ENCODE results near the gene BCL2L15. TPM values are rescaled to one million over a fixed set of nuclear protein-coding genes. Genes with fewer than 3 reads are reported as not detected.

Gene BCL2L15
- total RNA-seq, 1 experiment from 2014 or later = 0.17 TPM

DNA sequence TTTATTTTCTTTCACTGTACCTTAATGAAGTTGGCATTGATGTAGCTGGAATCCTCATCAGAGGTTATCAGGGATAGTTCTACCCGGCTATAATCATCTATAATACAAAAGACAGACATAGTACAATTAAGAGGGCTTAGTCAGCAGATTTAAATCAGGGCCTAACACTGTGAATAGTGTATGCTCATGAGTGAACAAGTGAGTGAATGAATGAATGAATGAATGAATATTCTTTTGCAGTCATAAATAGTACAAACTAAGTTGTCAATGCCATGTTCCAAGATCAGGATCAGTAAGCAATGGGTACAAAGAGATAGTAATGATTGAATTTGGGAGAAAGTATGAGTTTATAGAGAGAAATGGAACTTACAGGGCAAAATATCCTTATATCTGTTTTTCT lies 28.4 kb downstream of the BCL2L15 start:
- Mint-ChIP-seq H3K4me1 (no peaks in the 10 kb centered on the region), H3K27me3 (ENCODE audit: low read depth) (no peaks in the 10 kb centered on the region; the same call in 1 of the 2 replicates), H3K36me3 (no peaks in the 10 kb centered on the region), H3K27ac (no peak overlapping the region), H3K4me3 (no peak overlapping the region), H3K9me3 (no peaks in the 10 kb centered on the region)
- ChIA-PET POLR2A (no interaction called here), CTCF (no interaction called here)
- no peak for TF ChIP-seq TP53 (CRISPR knock-in tag; IDR thresholded peaks at IDR 0.05)
- no peak for TF ChIP-seq MXD4 (CRISPR knock-in tag; IDR thresholded peaks at IDR 0.05; ENCODE audit: borderline replicate concordance)
- TF ChIP-seq ELF4 (CRISPR knock-in tag; IDR thresholded peaks at IDR 0.05; ENCODE audit: low read depth) = no peak
- TF ChIP-seq ZBTB43 (CRISPR knock-in tag; IDR thresholded peaks at IDR 0.05) = no peak
- TF ChIP-seq FOXP4 (CRISPR knock-in tag; IDR thresholded peaks at IDR 0.05) = no peak
- TF ChIP-seq, protein P1, sequence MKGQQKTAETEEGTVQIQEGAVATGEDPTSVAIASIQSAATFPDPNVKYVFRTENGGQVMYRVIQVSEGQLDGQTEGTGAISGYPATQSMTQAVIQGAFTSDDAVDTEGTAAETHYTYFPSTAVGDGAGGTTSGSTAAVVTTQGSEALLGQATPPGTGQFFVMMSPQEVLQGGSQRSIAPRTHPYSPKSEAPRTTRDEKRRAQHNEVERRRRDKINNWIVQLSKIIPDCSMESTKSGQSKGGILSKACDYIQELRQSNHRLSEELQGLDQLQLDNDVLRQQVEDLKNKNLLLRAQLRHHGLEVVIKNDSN (CRISPR knock-in tag; IDR thresholded peaks at IDR 0.05) = no peak
- TF ChIP-seq, protein P2, sequence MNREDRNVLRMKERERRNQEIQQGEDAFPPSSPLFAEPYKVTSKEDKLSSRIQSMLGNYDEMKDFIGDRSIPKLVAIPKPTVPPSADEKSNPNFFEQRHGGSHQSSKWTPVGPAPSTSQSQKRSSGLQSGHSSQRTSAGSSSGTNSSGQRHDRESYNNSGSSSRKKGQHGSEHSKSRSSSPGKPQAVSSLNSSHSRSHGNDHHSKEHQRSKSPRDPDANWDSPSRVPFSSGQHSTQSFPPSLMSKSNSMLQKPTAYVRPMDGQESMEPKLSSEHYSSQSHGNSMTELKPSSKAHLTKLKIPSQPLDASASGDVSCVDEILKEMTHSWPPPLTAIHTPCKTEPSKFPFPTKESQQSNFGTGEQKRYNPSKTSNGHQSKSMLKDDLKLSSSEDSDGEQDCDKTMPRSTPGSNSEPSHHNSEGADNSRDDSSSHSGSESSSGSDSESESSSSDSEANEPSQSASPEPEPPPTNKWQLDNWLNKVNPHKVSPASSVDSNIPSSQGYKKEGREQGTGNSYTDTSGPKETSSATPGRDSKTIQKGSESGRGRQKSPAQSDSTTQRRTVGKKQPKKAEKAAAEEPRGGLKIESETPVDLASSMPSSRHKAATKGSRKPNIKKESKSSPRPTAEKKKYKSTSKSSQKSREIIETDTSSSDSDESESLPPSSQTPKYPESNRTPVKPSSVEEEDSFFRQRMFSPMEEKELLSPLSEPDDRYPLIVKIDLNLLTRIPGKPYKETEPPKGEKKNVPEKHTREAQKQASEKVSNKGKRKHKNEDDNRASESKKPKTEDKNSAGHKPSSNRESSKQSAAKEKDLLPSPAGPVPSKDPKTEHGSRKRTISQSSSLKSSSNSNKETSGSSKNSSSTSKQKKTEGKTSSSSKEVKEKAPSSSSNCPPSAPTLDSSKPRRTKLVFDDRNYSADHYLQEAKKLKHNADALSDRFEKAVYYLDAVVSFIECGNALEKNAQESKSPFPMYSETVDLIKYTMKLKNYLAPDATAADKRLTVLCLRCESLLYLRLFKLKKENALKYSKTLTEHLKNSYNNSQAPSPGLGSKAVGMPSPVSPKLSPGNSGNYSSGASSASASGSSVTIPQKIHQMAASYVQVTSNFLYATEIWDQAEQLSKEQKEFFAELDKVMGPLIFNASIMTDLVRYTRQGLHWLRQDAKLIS (CRISPR knock-in tag; IDR thresholded peaks at IDR 0.05; ENCODE audit: borderline replicate concordance) = no peak
- TF ChIP-seq MAX (CRISPR knock-in tag; IDR thresholded peaks at IDR 0.05) = no peak
- TF ChIP-seq RORB (CRISPR knock-in tag; IDR thresholded peaks at IDR 0.05) = no peak
- no peak for TF ChIP-seq ZNF396 (CRISPR knock-in tag; IDR thresholded peaks at IDR 0.05; ENCODE audit: borderline replicate concordance)
- DNase-seq (ENCODE audit: low spot score) = no peak
- ATAC-seq = no peak

DNA sequence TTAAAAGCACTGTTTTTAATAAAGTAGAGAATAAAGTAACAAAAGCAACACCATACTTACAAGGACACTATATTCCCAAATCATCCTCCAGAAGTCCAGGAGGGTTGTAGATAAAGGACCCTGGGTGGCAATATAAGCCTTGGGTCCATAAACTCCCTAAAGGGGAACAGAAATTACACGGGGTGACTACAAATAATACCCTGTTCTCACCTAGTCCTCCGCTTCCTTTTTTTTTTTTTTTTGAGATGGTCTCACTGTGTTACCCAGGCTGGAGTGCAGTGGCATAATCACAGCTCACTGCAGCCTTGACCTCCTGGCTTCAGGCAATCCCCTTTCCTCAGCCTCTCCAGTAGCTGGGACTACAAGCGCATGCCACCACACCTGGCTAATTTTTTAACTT lies 29.0 kb downstream of the BCL2L15 start:
- DNase-seq (ENCODE audit: low spot score) = no peak
- H3K4me1 Mint-ChIP-seq = no peaks in the 10 kb centered on the region
- H3K27me3 Mint-ChIP-seq (ENCODE audit: low read depth) = no peaks in the 10 kb centered on the region; the same call in 1 of the 2 replicates
- no peaks in the 10 kb centered on the region for H3K36me3 Mint-ChIP-seq
- POLR2A ChIA-PET = no interaction called here
- TF ChIP-seq ZNF671 (CRISPR knock-in tag; IDR thresholded peaks at IDR 0.05) (no peak), CREM (CRISPR knock-in tag; IDR thresholded peaks at IDR 0.05) (no peak), MXD4 (CRISPR knock-in tag; IDR thresholded peaks at IDR 0.05; ENCODE audit: borderline replicate concordance) (no peak), CDX4 (CRISPR knock-in tag; IDR thresholded peaks at IDR 0.05; ENCODE audit: borderline replicate concordance) (no peak), ZSCAN18 (CRISPR knock-in tag; IDR thresholded peaks at IDR 0.05) (no peak), RORB (CRISPR knock-in tag; IDR thresholded peaks at IDR 0.05) (no peak), NFE2L1 (CRISPR knock-in tag; IDR thresholded peaks at IDR 0.05) (no peak), ARID4B (CRISPR knock-in tag; IDR thresholded peaks at IDR 0.05; ENCODE audit: borderline replicate concordance) (no peak), ZNF317 (CRISPR knock-in tag; IDR thresholded peaks at IDR 0.05; ENCODE audit: borderline replicate concordance, low read depth) (no peak), OVOL2 (CRISPR knock-in tag; IDR thresholded peaks at IDR 0.05; ENCODE audit: borderline replicate concordance) (no peak), TEAD1 (CRISPR knock-in tag; IDR thresholded peaks at IDR 0.05) (no peak), ESRRA (CRISPR knock-in tag; IDR thresholded peaks at IDR 0.05; ENCODE audit: borderline replicate concordance) (no peak), ZNF263 (CRISPR knock-in tag; IDR thresholded peaks at IDR 0.05; ENCODE audit: low read depth) (no peak)
- no peaks in the 10 kb centered on the region for H3K9me3 Mint-ChIP-seq
- no peak for ATAC-seq
- H3K27ac Mint-ChIP-seq = no peak overlapping the region
- H3K4me3 Mint-ChIP-seq = no peak overlapping the region
- CTCF ChIA-PET = no interaction called here

Data from WTC11 (cell line).